IMR-90 (cell line): ENCODE measurements around the gene RNF144A. TPM values are rescaled to one million over a fixed set of nuclear protein-coding genes. Genes with fewer than 3 reads are reported as not detected.

ENCODE experiments used
- ATAC-seq: fragments of 200-7000 bp; cut with Tn5 transposase; 2 replicates; pipeline ENCODE4 v1.9.1; 2020; ENCODE audit warnings: low read depth, mild to moderate bottlenecking, moderate library complexity
- BruUV-seq: library from RNA; stranded (reverse); fragments of 400-500 nt; replicated peaks from 2 replicates; lab custom pipeline; 2021; lab: Mats Ljungman, UMichigan
- CTCF ChIA-PET: fragments of 300-600 bp; formaldehyde crosslinking; extraction: SDS; loops from one replicate; lab custom pipeline; 2021; ENCODE audit warnings: antibody characterized with exemption; lab: Yijun Ruan, JAX
- POLR2A ChIA-PET: fragments of 300-600 bp; sonication (Branson Sonifier 250); formaldehyde crosslinking; loops from one replicate; lab custom pipeline; 2022; ENCODE audit warnings: antibody characterized with exemption; ENCODE audit not compliant: unreplicated experiment; lab: Charles Lee
- DNase-seq: peaks from one replicate; pipeline ENCODE4 v3.0.0; 2013
- H2AFZ ChIP-seq: replicated peaks from 2 replicates; pipeline ENCODE3; 2013; ENCODE audit warnings: low read length, mild to moderate bottlenecking; ENCODE audit not compliant: poor library complexity
- H2AK5ac ChIP-seq: 2 replicates; pipeline ENCODE4 v1.6.1; 2013; ENCODE audit warnings: low read depth, low read length, inconsistent platforms
- H2AK9ac ChIP-seq: replicated peaks from 2 replicates; pipeline ENCODE3; 2013; ENCODE audit warnings: mild to moderate bottlenecking, low read depth, low read length, moderate library complexity; ENCODE audit not compliant: poor library complexity
- H2BK120ac ChIP-seq: 2 replicates; pipeline ENCODE4 v1.6.1; 2013; ENCODE audit warnings: low read depth, low read length, inconsistent platforms
- H2BK15ac ChIP-seq: 3 replicates; pipeline ENCODE4 v1.6.1; 2013; ENCODE audit warnings: low read depth, low read length, inconsistent platforms
- H2BK20ac ChIP-seq: 2 replicates; pipeline ENCODE4 v1.6.1; 2013; ENCODE audit warnings: low read depth, mild to moderate bottlenecking, inconsistent platforms, low read length, moderate library complexity
- H2BK5ac ChIP-seq: 2 replicates; pipeline ENCODE4 v1.6.1; 2013; ENCODE audit warnings: mild to moderate bottlenecking, low read depth, low read length, inconsistent platforms; ENCODE audit not compliant: poor library complexity, severe bottlenecking
- H3K14ac ChIP-seq: replicated peaks from 2 replicates; pipeline ENCODE4 v1.6.1; 2013; ENCODE audit warnings: low read depth, low read length, inconsistent platforms
- H3K18ac ChIP-seq: 2 replicates; pipeline ENCODE4 v1.6.1; 2013; ENCODE audit warnings: low read depth, low read length, control low read depth
- H3K23ac ChIP-seq: 2 replicates; pipeline ENCODE4 v1.6.1; 2013; ENCODE audit warnings: low read depth, low read length, inconsistent platforms
- H3K27ac ChIP-seq: 2 replicates; pipeline ENCODE4 v1.5.1; 2013; ENCODE audit warnings: mild to moderate bottlenecking, control low read depth, low read length; ENCODE audit not compliant: insufficient read depth
- H3K27me3 ChIP-seq: 2 replicates; pipeline ENCODE4 v1.6.1; 2013; ENCODE audit warnings: low read length; ENCODE audit not compliant: control insufficient read depth, insufficient read depth
- H3K36me3 ChIP-seq: 2 replicates; pipeline ENCODE4 v1.6.1; 2013; ENCODE audit warnings: low read length, mixed read lengths; ENCODE audit not compliant: control insufficient read depth, insufficient read depth
- H3K4ac ChIP-seq: 2 replicates; pipeline ENCODE4 v1.6.1; 2013; ENCODE audit warnings: low read depth, low read length, inconsistent platforms
- H3K4me1 ChIP-seq: 2 replicates; pipeline ENCODE4 v1.6.1; 2013; ENCODE audit warnings: low read length, mixed read lengths; ENCODE audit not compliant: control insufficient read depth, insufficient read depth
- H3K4me2 ChIP-seq: 2 replicates; pipeline ENCODE4 v1.6.1; 2013; ENCODE audit warnings: low read depth, mild to moderate bottlenecking, control low read depth, low read length, moderate library complexity
- H3K4me3 ChIP-seq: 2 replicates; pipeline ENCODE4 v1.5.1; 2013; ENCODE audit warnings: low read depth, mild to moderate bottlenecking, control low read depth, low read length, moderate library complexity; ENCODE audit not compliant: insufficient read depth
- H3K56ac ChIP-seq: 2 replicates; pipeline ENCODE4 v1.6.1; 2013; ENCODE audit warnings: low read length, inconsistent platforms; ENCODE audit not compliant: insufficient read depth; ENCODE audit errors: extremely low read depth
- H3K79me1 ChIP-seq, 2 experiments: 2 replicates each; pipeline ENCODE4 v1.6.1; 2013; ENCODE audit warnings: low read length in 2 of 2, inconsistent platforms in 1 of 2, low read depth in 1 of 2
- H3K9ac ChIP-seq: 2 replicates; pipeline ENCODE4 v1.6.1; 2013; ENCODE audit warnings: low read depth, low read length, control low read depth
- H3K9me1 ChIP-seq: 2 replicates; pipeline ENCODE4 v1.6.1; 2013; ENCODE audit warnings: low read length, inconsistent platforms; ENCODE audit not compliant: insufficient read depth
- H3K9me3 ChIP-seq: 2 replicates; pipeline ENCODE4 v1.6.1; 2013; ENCODE audit warnings: low read length; ENCODE audit not compliant: control insufficient read depth, insufficient read depth
- H4K20me1 ChIP-seq: 2 replicates; pipeline ENCODE4 v1.6.1; 2013; ENCODE audit warnings: low read length, inconsistent platforms; ENCODE audit not compliant: insufficient read depth
- H4K5ac ChIP-seq: 2 replicates; pipeline ENCODE4 v1.6.1; 2013; ENCODE audit warnings: mild to moderate bottlenecking, low read depth, low read length, control low read depth
- H4K8ac ChIP-seq, 2 experiments: 2 replicates each; pipeline ENCODE4 v1.6.1; 2013; ENCODE audit warnings: low read depth in 2 of 2, low read length in 2 of 2, control low read depth in 1 of 2, inconsistent platforms in 1 of 2
- H4K91ac ChIP-seq: 2 replicates; pipeline ENCODE4 v1.6.1; 2013; ENCODE audit warnings: low read depth, low read length, inconsistent platforms; ENCODE audit not compliant: insufficient read depth
- CHD1 ChIP-seq: IDR thresholded peaks from 2 replicates; pipeline ENCODE4 v1.6.1; 2012; ENCODE audit warnings: low read depth, low read length, improper control_type of control experiment
- CTCF ChIP-seq: conservative IDR thresholded peaks from 2 replicates; pipeline ENCODE4 v1.5.1; 2012; ENCODE audit warnings: mild to moderate bottlenecking, low read depth, low read length, improper control_type of control experiment
- ELK1 ChIP-seq: fragments of 150-350 bp; IDR thresholded peaks from 2 replicates; pipeline ENCODE4 v1.6.1; 2016; ENCODE audit warnings: low read depth, mild to moderate bottlenecking, low read length, moderate library complexity, borderline replicate concordance
- FOS ChIP-seq: fragments of 150-350 bp; IDR thresholded peaks from 2 replicates; pipeline ENCODE4 v1.6.1; 2016; ENCODE audit warnings: low read depth, low read length
- MAFK ChIP-seq: IDR thresholded peaks from 2 replicates; pipeline ENCODE4 v1.6.1; 2012; ENCODE audit warnings: low read depth, low read length, improper control_type of control experiment
- MAZ ChIP-seq: IDR thresholded peaks from 2 replicates; pipeline ENCODE4 v1.6.1; 2012; ENCODE audit warnings: low read depth, mild to moderate bottlenecking, low read length, improper control_type of control experiment, moderate library complexity, borderline replicate concordance
- MXI1 ChIP-seq: IDR thresholded peaks from 2 replicates; pipeline ENCODE4 v1.6.1; 2012; ENCODE audit warnings: low read depth, mild to moderate bottlenecking, low read length, moderate library complexity, borderline replicate concordance
- POLR2A ChIP-seq: IDR thresholded peaks from 2 replicates; pipeline ENCODE4 v1.6.1; 2012; ENCODE audit warnings: mild to moderate bottlenecking, low read depth, low read length
- RAD21 ChIP-seq: IDR thresholded peaks from 2 replicates; pipeline ENCODE4 v1.6.1; 2012; ENCODE audit warnings: low read length, improper control_type of control experiment
- RCOR1 ChIP-seq: IDR thresholded peaks from 2 replicates; pipeline ENCODE4 v1.6.1; 2012; ENCODE audit warnings: mild to moderate bottlenecking, low read length, improper control_type of control experiment; ENCODE audit not compliant: insufficient replicate concordance
- USF2 ChIP-seq: fragments of 150-350 bp; IDR thresholded peaks from 2 replicates; pipeline ENCODE4 v1.6.1; 2017; ENCODE audit warnings: mild to moderate bottlenecking, antibody characterized with exemption, low read length, low read depth
- WGBS, 2 experiments: methylation state at CpG; one replicate each; pipeline versions ENCODE4 v1.1.5 to v1.1.7; 2013; ENCODE audit warnings: missing lambda C conversion rate in 2 of 2; ENCODE audit not compliant: insufficient read length in 1 of 2; ENCODE audit errors: extremely low coverage in 2 of 2; 5-methylcytosine and 5-hydroxymethylcytosine counted together
- dilution Hi-C: fragments of 300-500 bp; cut with HindIII; formaldehyde crosslinking; loops from one replicate; pipeline ENCODE4 v1.14.3; 2018; ENCODE audit warnings: low sequenced_read_pairs; ENCODE audit not compliant: unreplicated experiment
- in situ Hi-C: fragments of 300-500 bp; cut with MboI; formaldehyde crosslinking; loops from 3 replicates; pipeline ENCODE4 v1.14.3; 2019; ENCODE audit warnings: low sequenced_read_pairs, inconsistent platforms, mixed read lengths
- intact Hi-C: fragments of 100-400 bp; cut with micrococcal nuclease; formaldehyde crosslinking; loops from 2 replicates; pipeline ENCODE4 v1.10.0; 2022
- polyA plus RNA-seq, 3 experiments: library from polyadenylated mRNA; depleted of rRNA; stranded (reverse); fragments of >200 nt; gene quantifications; 2 replicates each; pipeline ENCODE4 v1.2.3, GENCODE V29; 2012; ENCODE audit warnings: low replicate concordance in 1 of 3
- total RNA-seq: library from RNA; depleted of rRNA; stranded (reverse); fragments of >200 nt; gene quantifications from 2 replicates; pipeline ENCODE4 v1.2.3, GENCODE V29; 2012

Gene RNF144A
- total and polyA plus RNA-seq, 2 of the 4 experiments (the other 2 are of a cell fraction): 0.18 to 0.26 TPM

GRCh38 chr2:7063789-7064188, 146.6 kb downstream of the RNF144A start:
- Histone ChIP-seq H3K79me1 (no peaks in the 10 kb centered on the region), H3K4me1 (no peaks in the 10 kb centered on the region), H3K27ac (no peak overlapping the region), H3K4me2 (no peak overlapping the region), H3K9me1 (no peaks in the 10 kb centered on the region), H2BK15ac (no peak overlapping the region), H2BK20ac (no peak overlapping the region), H2BK120ac (no peak overlapping the region), H3K36me3 (no peaks in the 10 kb centered on the region), H3K9me3 (no peaks in the 10 kb centered on the region), H3K14ac (no peak overlapping the region), H4K91ac (no peak overlapping the region), H2AK9ac (no peak overlapping the region), H4K8ac (no peak overlapping the region), H3K4ac (no peak overlapping the region), H2BK5ac (no peak overlapping the region), H3K27me3 (no peaks in the 10 kb centered on the region), H4K5ac (no peak overlapping the region), H2AFZ (no peak overlapping the region), H3K4me3 (no peak overlapping the region), H2AK5ac (no peak overlapping the region), H3K23ac (no peak overlapping the region), H4K20me1 (no peaks in the 10 kb centered on the region), H3K18ac (no peak overlapping the region), H3K56ac (no peak overlapping the region), H3K9ac (no peak overlapping the region)
- no TSS peak for BruUV-seq
- intact Hi-C loops (no loop called here), in situ Hi-C loops (no loop called here), dilution Hi-C loops (no loop called here)
- ChIA-PET CTCF (no interaction called here), POLR2A (no interaction called here)
- DNase-seq: no peak
- TF ChIP-seq ELK1 (no peak), MAZ (no peak), RAD21 (no peak), CTCF (no peak), CHD1 (no peak), RCOR1 (no peak), MAFK (no peak), FOS (no peak), MXI1 (no peak), USF2 (no peak), POLR2A (no peak)
- no peak for ATAC-seq
- no CpG with 5 or more reads among the region's 3 CpGs for WGBS, 2 experiments
